ENCODE results near the gene MTA1.

The MTA1 gene

GRCh38 chr14:105398726-105399465 lies 20.7 kb upstream of the MTA1 start:
- peaks cover 16% of the 10 kb centered on the region for H3K36me3 ChIP-seq (ENCODE audit: insufficient read depth, low read length)
- peak overlapping the region; percentile 76 to 82 for H3K4me3 ChIP-seq (ENCODE audit: low read depth in 1 of 2, low read length in 2 of 2)
- peak overlapping the region; percentile 69 for H3K27ac ChIP-seq (ENCODE audit: low read depth, low read length)
- peak overlapping the region; percentile 74 for H3K9ac ChIP-seq (ENCODE audit: low read length)
- peaks cover 21% of the 10 kb centered on the region for H3K4me1 ChIP-seq (ENCODE audit: insufficient read depth, low read length)
- H3K27me3 ChIP-seq (ENCODE audit: control insufficient read depth in 1 of 2, insufficient read depth in 2 of 2, low read length in 2 of 2), result no peaks in the 10 kb centered on the region
- H3K9me3 ChIP-seq (ENCODE audit: low read length), result no peaks in the 10 kb centered on the region

GRCh38 chr14:105399466-105399775 lies 20.2 kb upstream of the MTA1 start:
- H3K4me1 ChIP-seq (ENCODE audit: insufficient read depth, low read length), result peaks cover 21% of the 10 kb centered on the region
- H3K9me3 ChIP-seq (ENCODE audit: low read length), result no peaks in the 10 kb centered on the region
- H3K27ac ChIP-seq (ENCODE audit: low read depth, low read length), result no peak overlapping the region
- H3K4me3 ChIP-seq (ENCODE audit: low read depth in 1 of 2, low read length in 2 of 2), result peak overlapping the region in 1 of 2 donors; percentile 82
- H3K9ac ChIP-seq (ENCODE audit: low read length), result no peak overlapping the region
- H3K27me3 ChIP-seq (ENCODE audit: control insufficient read depth in 1 of 2, insufficient read depth in 2 of 2, low read length in 2 of 2), result no peaks in the 10 kb centered on the region
- H3K36me3 ChIP-seq (ENCODE audit: insufficient read depth, low read length), result peaks cover 16% of the 10 kb centered on the region

- H3K36me3 ChIP-seq (ENCODE audit: insufficient read depth, low read length), result peaks cover 16% of the 10 kb centered on the region
- no peaks in the 10 kb centered on the region for H3K27me3 ChIP-seq (ENCODE audit: control insufficient read depth in 1 of 2, insufficient read depth in 2 of 2, low read length in 2 of 2)
- peaks cover 21% of the 10 kb centered on the region for H3K4me1 ChIP-seq (ENCODE audit: insufficient read depth, low read length)
- H3K27ac ChIP-seq (ENCODE audit: low read depth, low read length), result no peak overlapping the region
- H3K9ac ChIP-seq (ENCODE audit: low read length), result no peak overlapping the region
- H3K9me3 ChIP-seq (ENCODE audit: low read length), result no peaks in the 10 kb centered on the region
- H3K4me3 ChIP-seq (ENCODE audit: low read depth in 1 of 2, low read length in 2 of 2), result no peak overlapping the region
Observed at GRCh38 chr14:105400016-105400415, 19.6 kb upstream of the MTA1 start.

- Histone ChIP-seq H3K9me3 (ENCODE audit: low read length) (no peaks in the 10 kb centered on the region), H3K36me3 (ENCODE audit: insufficient read depth, low read length) (peaks cover 16% of the 10 kb centered on the region), H3K9ac (ENCODE audit: low read length) (no peak overlapping the region), H3K4me1 (ENCODE audit: insufficient read depth, low read length) (peaks cover 21% of the 10 kb centered on the region), H3K27ac (ENCODE audit: low read depth, low read length) (no peak overlapping the region), H3K27me3 (ENCODE audit: control insufficient read depth in 1 of 2, insufficient read depth in 2 of 2, low read length in 2 of 2) (no peaks in the 10 kb centered on the region), H3K4me3 (ENCODE audit: low read depth in 1 of 2, low read length in 2 of 2) (no peak overlapping the region)
Observed at GRCh38 chr14:105401699-105402098, 17.9 kb upstream of the MTA1 start.

GRCh38 chr14:105408592-105408991 lies 11.0 kb upstream of the MTA1 start:
- H3K27me3 ChIP-seq (ENCODE audit: control insufficient read depth in 1 of 2, insufficient read depth in 2 of 2, low read length in 2 of 2), result peaks cover 14 to 31% of the 10 kb centered on the region in 2 donors

GRCh38 chr14:105409364-105409763 lies 10.3 kb upstream of the MTA1 start:
- Histone ChIP-seq H3K4me1 (ENCODE audit: insufficient read depth, low read length) (no peaks in the 10 kb centered on the region), H3K27me3 (ENCODE audit: control insufficient read depth in 1 of 2, insufficient read depth in 2 of 2, low read length in 2 of 2) (peaks cover 14 to 31% of the 10 kb centered on the region in 2 donors), H3K9me3 (ENCODE audit: low read length) (no peaks in the 10 kb centered on the region), H3K9ac (ENCODE audit: low read length) (no peak overlapping the region), H3K4me3 (ENCODE audit: low read depth in 1 of 2, low read length in 2 of 2) (no peak overlapping the region), H3K36me3 (ENCODE audit: insufficient read depth, low read length) (no peaks in the 10 kb centered on the region), H3K27ac (ENCODE audit: low read depth, low read length) (no peak overlapping the region)

More at GRCh38 chr14:105408592-105408991, 11.0 kb upstream of the MTA1 start:
- H3K9me3 ChIP-seq (ENCODE audit: low read length), result no peaks in the 10 kb centered on the region
- H3K4me3 ChIP-seq (ENCODE audit: low read depth in 1 of 2, low read length in 2 of 2), result no peak overlapping the region
- no peak overlapping the region for H3K9ac ChIP-seq (ENCODE audit: low read length)
- no peaks in the 10 kb centered on the region for H3K4me1 ChIP-seq (ENCODE audit: insufficient read depth, low read length)
- H3K36me3 ChIP-seq (ENCODE audit: insufficient read depth, low read length), result no peaks in the 10 kb centered on the region
- H3K27ac ChIP-seq (ENCODE audit: low read depth, low read length), result no peak overlapping the region

- Histone ChIP-seq H3K27me3 (ENCODE audit: control insufficient read depth in 1 of 2, insufficient read depth in 2 of 2, low read length in 2 of 2) (peaks cover 14 to 31% of the 10 kb centered on the region in 2 donors), H3K36me3 (ENCODE audit: insufficient read depth, low read length) (no peaks in the 10 kb centered on the region), H3K4me1 (ENCODE audit: insufficient read depth, low read length) (peaks cover 5% of the 10 kb centered on the region), H3K27ac (ENCODE audit: low read depth, low read length) (no peak overlapping the region), H3K9me3 (ENCODE audit: low read length) (no peaks in the 10 kb centered on the region), H3K4me3 (ENCODE audit: low read depth in 1 of 2, low read length in 2 of 2) (no peak overlapping the region), H3K9ac (ENCODE audit: low read length) (no peak overlapping the region)
Observed at GRCh38 chr14:105410642-105411016, 9.0 kb upstream of the MTA1 start.

- no peaks in the 10 kb centered on the region for H3K36me3 ChIP-seq (ENCODE audit: insufficient read depth, low read length)
- no peak overlapping the region for H3K27ac ChIP-seq (ENCODE audit: low read depth, low read length)
- no peak overlapping the region for H3K4me3 ChIP-seq (ENCODE audit: low read depth in 1 of 2, low read length in 2 of 2)
- H3K9ac ChIP-seq (ENCODE audit: low read length), result no peak overlapping the region
- peaks cover 9% of the 10 kb centered on the region for H3K4me1 ChIP-seq (ENCODE audit: insufficient read depth, low read length)
- H3K27me3 ChIP-seq (ENCODE audit: control insufficient read depth in 1 of 2, insufficient read depth in 2 of 2, low read length in 2 of 2), result peaks cover 14 to 31% of the 10 kb centered on the region in 2 donors
- H3K9me3 ChIP-seq (ENCODE audit: low read length), result no peaks in the 10 kb centered on the region
Observed at GRCh38 chr14:105411017-105411941, 8.3 kb upstream of the MTA1 start.

- H3K27ac ChIP-seq (ENCODE audit: low read depth, low read length), result no peak overlapping the region
- H3K4me3 ChIP-seq (ENCODE audit: low read depth in 1 of 2, low read length in 2 of 2), result no peak overlapping the region
- H3K9ac ChIP-seq (ENCODE audit: low read length), result no peak overlapping the region
- peaks cover 14 to 31% of the 10 kb centered on the region in 2 donors for H3K27me3 ChIP-seq (ENCODE audit: control insufficient read depth in 1 of 2, insufficient read depth in 2 of 2, low read length in 2 of 2)
- H3K9me3 ChIP-seq (ENCODE audit: low read length), result no peaks in the 10 kb centered on the region
- H3K36me3 ChIP-seq (ENCODE audit: insufficient read depth, low read length), result no peaks in the 10 kb centered on the region
- peaks cover 9% of the 10 kb centered on the region for H3K4me1 ChIP-seq (ENCODE audit: insufficient read depth, low read length)
Observed at GRCh38 chr14:105411985-105412770, 7.4 kb upstream of the MTA1 start.

- Histone ChIP-seq H3K4me1 (ENCODE audit: insufficient read depth, low read length) (peaks cover 9% of the 10 kb centered on the region), H3K36me3 (ENCODE audit: insufficient read depth, low read length) (no peaks in the 10 kb centered on the region), H3K4me3 (ENCODE audit: low read depth in 1 of 2, low read length in 2 of 2) (no peak overlapping the region), H3K27ac (ENCODE audit: low read depth, low read length) (no peak overlapping the region), H3K27me3 (ENCODE audit: control insufficient read depth in 1 of 2, insufficient read depth in 2 of 2, low read length in 2 of 2) (peaks cover 14 to 31% of the 10 kb centered on the region in 2 donors), H3K9ac (ENCODE audit: low read length) (no peak overlapping the region), H3K9me3 (ENCODE audit: low read length) (no peaks in the 10 kb centered on the region)
Observed at GRCh38 chr14:105412771-105413543, 6.7 kb upstream of the MTA1 start.
